Astrocyte (in vitro differentiated cells and primary cell): ENCODE measurements around the gene ARSA. TPM values are rescaled to one million over a fixed set of nuclear protein-coding genes. Genes with fewer than 3 reads are reported as not detected.

Experiments used
- DNase-seq: peaks from one replicate; pipeline ENCODE4 v3.0.0-alpha.2; 2010; ENCODE audit warnings: low read depth
- FAIRE-seq: peaks from 2 replicates; lab custom pipeline; 2011; peaks lifted over from hg19 to GRCh38; lab: Jason Lieb, UNC
- H2AFZ ChIP-seq: 2 replicates; pipeline ENCODE4 v1.6.0; 2012; ENCODE audit warnings: low read depth, low read length, inconsistent platforms
- H3K27ac ChIP-seq: 2 replicates; pipeline ENCODE4 v1.5.1; 2011; ENCODE audit warnings: low read depth, low read length, inconsistent platforms
- H3K27me3 ChIP-seq: 2 replicates; pipeline ENCODE4 v1.6.0; 2011; ENCODE audit warnings: low read length, inconsistent platforms; ENCODE audit not compliant: insufficient read depth
- H3K36me3 ChIP-seq: 2 replicates; pipeline ENCODE4 v1.5.1; 2011; ENCODE audit warnings: low read length, inconsistent platforms; ENCODE audit not compliant: insufficient read depth
- H3K4me1 ChIP-seq: 2 replicates; pipeline ENCODE4 v1.5.1; 2011; ENCODE audit warnings: low read length, inconsistent platforms; ENCODE audit not compliant: insufficient read depth
- H3K4me2 ChIP-seq: 2 replicates; pipeline ENCODE4 v1.6.0; 2012; ENCODE audit warnings: low read length, inconsistent platforms
- H3K4me3 ChIP-seq: 2 replicates; pipeline ENCODE4 v1.5.1; 2011; ENCODE audit warnings: low read depth, mild to moderate bottlenecking, low read length, inconsistent platforms; ENCODE audit not compliant: insufficient read depth
- H3K79me2 ChIP-seq: 2 replicates; pipeline ENCODE4 v1.6.0; 2012; ENCODE audit warnings: mild to moderate bottlenecking, low read length, inconsistent platforms; ENCODE audit not compliant: insufficient read depth
- H3K9ac ChIP-seq: 2 replicates; pipeline ENCODE4 v1.6.0; 2012; ENCODE audit warnings: mild to moderate bottlenecking, low read length, inconsistent platforms
- H3K9me3 ChIP-seq: 2 replicates; pipeline ENCODE4 v1.5.1; 2012; ENCODE audit warnings: low read depth, mild to moderate bottlenecking, low read length, inconsistent platforms; ENCODE audit not compliant: insufficient read depth
- H4K20me1 ChIP-seq: 2 replicates; pipeline ENCODE4 v1.6.0; 2012; ENCODE audit warnings: low read length, inconsistent platforms; ENCODE audit not compliant: insufficient read depth
- H3K27ac Mint-ChIP-seq: one replicate; pipeline ENCODE4 v1.8.0; 2021; ENCODE audit warnings: mild to moderate bottlenecking, mixed read lengths; ENCODE audit not compliant: unreplicated experiment
- H3K27me3 Mint-ChIP-seq: one replicate; pipeline ENCODE4 v1.8.0; 2021; ENCODE audit warnings: low read depth, mixed read lengths; ENCODE audit not compliant: unreplicated experiment
- H3K36me3 Mint-ChIP-seq: one replicate; pipeline ENCODE4 v1.8.0; 2021; ENCODE audit warnings: low read depth, mixed read lengths; ENCODE audit not compliant: unreplicated experiment
- H3K4me1 Mint-ChIP-seq: one replicate; pipeline ENCODE4 v1.8.0; 2021; ENCODE audit warnings: low read depth, mixed read lengths; ENCODE audit not compliant: unreplicated experiment
- H3K4me3 Mint-ChIP-seq: one replicate; pipeline ENCODE4 v1.8.0; 2021; ENCODE audit warnings: mild to moderate bottlenecking, moderate library complexity, mixed read lengths; ENCODE audit not compliant: unreplicated experiment
- H3K9me3 Mint-ChIP-seq: one replicate; pipeline ENCODE4 v1.8.0; 2021; ENCODE audit warnings: mild to moderate bottlenecking, mixed read lengths; ENCODE audit not compliant: unreplicated experiment
- EZH2 ChIP-seq: IDR thresholded peaks from 2 replicates; pipeline ENCODE4 v1.6.1; 2012; ENCODE audit warnings: mild to moderate bottlenecking, low read length, inconsistent platforms; ENCODE audit not compliant: insufficient read depth
- total RNA-seq: library from RNA; stranded (reverse); gene quantifications from 2 replicates; pipeline ENCODE4 v1.2.1, GENCODE V29; 2021
- TF ChIP-seq, protein P1 (sequence below): IDR thresholded peaks from 2 replicates; pipeline ENCODE4 v1.5.1; 2011; ENCODE audit warnings: low read depth, mild to moderate bottlenecking, inconsistent platforms, low read length, moderate library complexity; ENCODE audit not compliant: insufficient read depth

The ARSA gene
- total RNA-seq, 1 donor from 2014 or later = 25.5 TPM

DNA sequence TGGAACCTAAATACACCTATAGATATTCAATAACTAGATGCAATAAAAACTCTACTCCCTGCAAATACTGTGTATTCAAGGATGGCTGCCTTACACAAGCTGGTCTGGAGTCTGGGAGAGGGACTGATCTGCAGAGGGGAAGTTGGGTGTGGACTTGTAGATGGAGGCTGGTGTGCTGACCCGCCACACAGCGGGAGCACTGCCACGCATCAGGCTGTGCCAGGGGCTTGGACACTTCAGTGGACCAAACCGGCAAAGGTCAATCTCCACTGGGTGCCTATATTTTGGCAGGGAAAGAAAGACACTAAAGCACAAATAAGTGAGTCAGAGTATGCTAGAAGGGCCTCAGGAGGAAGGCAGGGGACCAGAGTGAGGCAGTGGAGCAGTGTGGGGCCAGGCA lies 42.6 kb upstream of the ARSA start:
- Histone ChIP-seq H3K27me3 (peaks cover 12% of the 10 kb centered on the region), H3K4me2 (no peak overlapping the region), H2AFZ (no peak overlapping the region), H3K9ac (no peak overlapping the region), H4K20me1 (no peaks in the 10 kb centered on the region), H3K4me3 (no peak overlapping the region), H3K27ac (no peak overlapping the region), H3K79me2 (no peaks in the 10 kb centered on the region), H3K4me1 (peaks cover 2% of the 10 kb centered on the region), H3K36me3 (no peaks in the 10 kb centered on the region), H3K9me3 (peaks cover 4% of the 10 kb centered on the region)
- FAIRE-seq (no peak), DNase-seq (no peak)
- TF ChIP-seq, protein P1, sequence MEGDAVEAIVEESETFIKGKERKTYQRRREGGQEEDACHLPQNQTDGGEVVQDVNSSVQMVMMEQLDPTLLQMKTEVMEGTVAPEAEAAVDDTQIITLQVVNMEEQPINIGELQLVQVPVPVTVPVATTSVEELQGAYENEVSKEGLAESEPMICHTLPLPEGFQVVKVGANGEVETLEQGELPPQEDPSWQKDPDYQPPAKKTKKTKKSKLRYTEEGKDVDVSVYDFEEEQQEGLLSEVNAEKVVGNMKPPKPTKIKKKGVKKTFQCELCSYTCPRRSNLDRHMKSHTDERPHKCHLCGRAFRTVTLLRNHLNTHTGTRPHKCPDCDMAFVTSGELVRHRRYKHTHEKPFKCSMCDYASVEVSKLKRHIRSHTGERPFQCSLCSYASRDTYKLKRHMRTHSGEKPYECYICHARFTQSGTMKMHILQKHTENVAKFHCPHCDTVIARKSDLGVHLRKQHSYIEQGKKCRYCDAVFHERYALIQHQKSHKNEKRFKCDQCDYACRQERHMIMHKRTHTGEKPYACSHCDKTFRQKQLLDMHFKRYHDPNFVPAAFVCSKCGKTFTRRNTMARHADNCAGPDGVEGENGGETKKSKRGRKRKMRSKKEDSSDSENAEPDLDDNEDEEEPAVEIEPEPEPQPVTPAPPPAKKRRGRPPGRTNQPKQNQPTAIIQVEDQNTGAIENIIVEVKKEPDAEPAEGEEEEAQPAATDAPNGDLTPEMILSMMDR = no peak
- no peak for TF ChIP-seq EZH2
- Mint-ChIP-seq H3K9me3 (peaks cover 4% of the 10 kb centered on the region), H3K4me3 (no peak overlapping the region), H3K4me1 (peaks cover 5% of the 10 kb centered on the region), H3K36me3 (no peaks in the 10 kb centered on the region), H3K27me3 (peaks cover 12% of the 10 kb centered on the region), H3K27ac (peak overlapping the region; percentile 55)

DNA sequence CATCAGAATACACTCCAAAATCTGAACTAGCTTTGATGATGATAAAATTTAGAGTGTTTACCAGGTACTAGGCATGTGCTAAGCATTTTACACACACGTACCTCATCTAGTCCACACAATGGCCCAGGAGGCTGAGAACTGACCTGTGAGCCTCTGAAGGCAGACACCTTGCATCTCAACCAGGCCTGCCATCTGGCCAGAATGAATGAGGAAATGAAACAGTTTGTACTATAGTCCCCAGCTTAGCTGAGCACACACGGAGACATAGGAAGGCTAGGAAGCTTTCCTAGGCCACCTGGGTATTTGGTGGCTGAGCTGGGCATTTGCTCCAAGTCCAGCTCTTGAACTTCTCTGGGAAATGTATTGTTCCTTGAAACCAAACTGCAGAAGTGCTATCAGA lies 37.8 kb upstream of the ARSA start:
- H3K36me3 Mint-ChIP-seq = no peaks in the 10 kb centered on the region
- TF ChIP-seq, protein P1 = no peak
- TF ChIP-seq EZH2 = no peak
- no peak overlapping the region for H3K27ac ChIP-seq
- H3K4me1 Mint-ChIP-seq = peaks cover 2% of the 10 kb centered on the region
- no peaks in the 10 kb centered on the region for H3K9me3 ChIP-seq
- H3K4me3 Mint-ChIP-seq = no peak overlapping the region
- no peaks in the 10 kb centered on the region for H3K4me1 ChIP-seq
- no peaks in the 10 kb centered on the region for H4K20me1 ChIP-seq
- no peak overlapping the region for H3K27ac Mint-ChIP-seq
- no peaks in the 10 kb centered on the region for H3K36me3 ChIP-seq
- H3K4me3 ChIP-seq = no peak overlapping the region
- no peak overlapping the region for H3K4me2 ChIP-seq
- FAIRE-seq = no peak
- no peaks in the 10 kb centered on the region for H3K9me3 Mint-ChIP-seq
- H3K9ac ChIP-seq = no peak overlapping the region
- no peak for DNase-seq
- H3K27me3 Mint-ChIP-seq = peaks cover 4% of the 10 kb centered on the region
- no peak overlapping the region for H2AFZ ChIP-seq
- H3K27me3 ChIP-seq = peaks cover 2% of the 10 kb centered on the region
- no peaks in the 10 kb centered on the region for H3K79me2 ChIP-seq

DNA sequence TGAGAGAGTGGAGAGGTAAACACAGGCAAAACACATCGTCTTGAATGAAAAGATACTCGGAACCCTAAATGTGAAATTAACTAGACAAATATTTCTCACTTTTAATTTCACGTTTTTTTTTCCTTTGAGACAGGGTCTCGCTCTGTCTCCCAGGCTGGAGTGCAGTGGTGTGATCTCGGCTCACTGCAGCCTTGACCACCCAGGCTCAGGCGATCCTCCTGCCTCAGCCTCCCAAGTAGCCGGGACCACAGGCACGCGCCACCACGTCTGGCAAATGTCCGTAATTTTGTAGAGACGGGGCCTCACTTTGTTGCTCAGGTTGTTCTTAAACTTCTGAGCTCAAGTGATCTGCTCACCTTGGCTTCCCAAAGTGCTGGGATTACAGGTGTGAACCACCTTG lies 37.3 kb upstream of the ARSA start:
- Histone ChIP-seq H3K4me3 (no peak overlapping the region), H3K9me3 (no peaks in the 10 kb centered on the region), H3K36me3 (no peaks in the 10 kb centered on the region), H4K20me1 (no peaks in the 10 kb centered on the region), H3K79me2 (no peaks in the 10 kb centered on the region), H3K27me3 (peaks cover 2% of the 10 kb centered on the region), H3K4me2 (no peak overlapping the region), H3K27ac (no peak overlapping the region), H2AFZ (no peak overlapping the region), H3K4me1 (no peaks in the 10 kb centered on the region), H3K9ac (no peak overlapping the region)
- peaks cover 4% of the 10 kb centered on the region for H3K4me1 Mint-ChIP-seq
- TF ChIP-seq EZH2 = no peak
- TF ChIP-seq, protein P1 = no peak
- no peak overlapping the region for H3K4me3 Mint-ChIP-seq
- H3K36me3 Mint-ChIP-seq = no peaks in the 10 kb centered on the region
- FAIRE-seq (no peak), DNase-seq (no peak)
- H3K27ac Mint-ChIP-seq = no peak overlapping the region
- no peaks in the 10 kb centered on the region for H3K9me3 Mint-ChIP-seq
- H3K27me3 Mint-ChIP-seq = no peaks in the 10 kb centered on the region
